GM06990 (cell line): ENCODE results near the gene TTC39A.

Experiments
- DNase-seq: peaks from one replicate; pipeline ENCODE4 v3.0.0-alpha.2; 2011; ENCODE audit not compliant: insufficient read length; ENCODE audit errors: extremely low read depth
- H3K27me3 ChIP-seq: replicated peaks from 2 replicates; pipeline ENCODE4 v1.6.0; 2011; ENCODE audit warnings: low read length; ENCODE audit not compliant: control insufficient read depth, insufficient read depth
- H3K36me3 ChIP-seq: 2 replicates; pipeline ENCODE4 v1.5.1; 2011; ENCODE audit warnings: low read length; ENCODE audit not compliant: control insufficient read depth, insufficient read depth
- H3K4me3 ChIP-seq: replicated peaks from 2 replicates; pipeline ENCODE4 v1.5.1; 2011; ENCODE audit warnings: low read depth, mild to moderate bottlenecking, control low read depth, low read length
- CTCF ChIP-seq: IDR thresholded peaks from 2 replicates; pipeline ENCODE4 v1.5.1; 2011; ENCODE audit warnings: low read length, control low read depth, mild to moderate bottlenecking, inconsistent platforms; ENCODE audit not compliant: insufficient read depth, poor library complexity, severe bottlenecking

Gene TTC39A

GRCh38 chr1:51344276-51344601 lies 13.9 kb upstream of the TTC39A start:
- TF ChIP-seq CTCF: no peak
- Histone ChIP-seq H3K27me3 (peaks cover 1% of the 10 kb centered on the region), H3K36me3 (no peaks in the 10 kb centered on the region; the same call in 1 of the 2 replicates), H3K4me3 (no peak overlapping the region)
- DNase-seq: no peak

- H3K4me3 ChIP-seq: no peak overlapping the region
- H3K36me3 ChIP-seq: no peaks in the 10 kb centered on the region; the same call in 1 of the 2 replicates
- TF ChIP-seq CTCF: no peak
- H3K27me3 ChIP-seq: peaks cover 1% of the 10 kb centered on the region
- DNase-seq: no peak
Observed at GRCh38 chr1:51343624-51344023, 13.3 kb upstream of the TTC39A start.

- no peaks in the 10 kb centered on the region for H3K36me3 ChIP-seq
- DNase-seq: no peak
- H3K27me3 ChIP-seq: peaks cover 1% of the 10 kb centered on the region
- TF ChIP-seq CTCF: no peak
- H3K4me3 ChIP-seq: no peak overlapping the region
Observed at GRCh38 chr1:51342591-51343206, 12.3 kb upstream of the TTC39A start.

GRCh38 chr1:51341876-51342496 lies 11.6 kb upstream of the TTC39A start:
- Histone ChIP-seq H3K4me3 (no peak overlapping the region), H3K27me3 (peaks cover 1% of the 10 kb centered on the region), H3K36me3 (no peaks in the 10 kb centered on the region)
- peak; percentile 57 for DNase-seq
- peak; percentile 61 for TF ChIP-seq CTCF

- peaks cover 1% of the 10 kb centered on the region for H3K27me3 ChIP-seq
- no peak for TF ChIP-seq CTCF
- no peaks in the 10 kb centered on the region for H3K36me3 ChIP-seq
- no peak overlapping the region for H3K4me3 ChIP-seq
- no peak for DNase-seq
Observed at GRCh38 chr1:51340380-51340779, 10.0 kb upstream of the TTC39A start.

- no peak overlapping the region for H3K4me3 ChIP-seq
- no peak for TF ChIP-seq CTCF
- H3K36me3 ChIP-seq: no peaks in the 10 kb centered on the region
- DNase-seq: no peak
- no peaks in the 10 kb centered on the region for H3K27me3 ChIP-seq
Observed at GRCh38 chr1:51336711-51337110, 6.3 kb upstream of the TTC39A start.
